D721Med (cell line): ENCODE results near the gene CIDEA.

Experiments
- DNase-seq: peaks from one replicate; pipeline ENCODE4 v3.0.0; 2011; ENCODE audit warnings: low spot score; ENCODE audit not compliant: insufficient read length
- FAIRE-seq: peaks from 2 replicates; lab custom pipeline; 2011; peaks lifted over from hg19 to GRCh38; lab: Jason Lieb, UNC
- CTCF ChIP-seq: IDR thresholded peaks from 2 replicates; pipeline ENCODE4 v1.5.1; 2012; ENCODE audit warnings: mild to moderate bottlenecking, control low read depth; ENCODE audit not compliant: insufficient read depth; ENCODE audit errors: missing control alignments

CIDEA gene

GRCh38 chr18:12306752-12307700 is 52.9 kb downstream of the CIDEA start:
- no peak for FAIRE-seq
- no peak for TF ChIP-seq CTCF
- no peak for DNase-seq

- DNase-seq (peak; percentile 45), FAIRE-seq (no peak)
- TF ChIP-seq CTCF = no peak
Measured at GRCh38 chr18:12307701-12308385, 53.7 kb downstream of the CIDEA start, which contains the start of gene TUBB6. TSS of gene TUBB6 (plus strand) at chr18:12308241. CDS start at chr18:12308293, 52 bp downstream.

GRCh38 chr18:12308386-12309100 is 54.4 kb downstream of the CIDEA start:
- DNase-seq = no peak
- no peak for TF ChIP-seq CTCF
- no peak for FAIRE-seq

- FAIRE-seq = no peak
- DNase-seq = no peak
- no peak for TF ChIP-seq CTCF
Measured at GRCh38 chr18:12309683-12310198, 55.6 kb downstream of the CIDEA start.

GRCh38 chr18:12310762-12311161 is 56.6 kb downstream of the CIDEA start:
- DNase-seq = no peak
- TF ChIP-seq CTCF = no peak
- no peak for FAIRE-seq

GRCh38 chr18:12312976-12313375 is 58.8 kb downstream of the CIDEA start:
- no peak for TF ChIP-seq CTCF
- DNase-seq (no peak), FAIRE-seq (no peak)
